IMR-90 (cell line): Measurements from ENCODE around the gene LRRC4C. TPM values are rescaled to one million over a fixed set of nuclear protein-coding genes. Genes with fewer than 3 reads are reported as not detected.

Experiments
- ATAC-seq: fragments of 200-7000 bp; cut with Tn5 transposase; 2 replicates; pipeline ENCODE4 v1.9.1; 2020; ENCODE audit warnings: low read depth, mild to moderate bottlenecking, moderate library complexity
- BruUV-seq: library from RNA; stranded (reverse); fragments of 400-500 nt; replicated peaks from 2 replicates; lab custom pipeline; 2021; lab: Mats Ljungman, UMichigan
- CTCF ChIA-PET: fragments of 300-600 bp; formaldehyde crosslinking; extraction: SDS; loops from one replicate; lab custom pipeline; 2021; ENCODE audit warnings: antibody characterized with exemption; lab: Yijun Ruan, JAX
- POLR2A ChIA-PET: fragments of 300-600 bp; sonication (Branson Sonifier 250); formaldehyde crosslinking; loops from one replicate; lab custom pipeline; 2022; ENCODE audit warnings: antibody characterized with exemption; ENCODE audit not compliant: unreplicated experiment; lab: Charles Lee
- DNase-seq: peaks from one replicate; pipeline ENCODE4 v3.0.0; 2013
- H2AFZ ChIP-seq: replicated peaks from 2 replicates; pipeline ENCODE3; 2013; ENCODE audit warnings: low read length, mild to moderate bottlenecking; ENCODE audit not compliant: poor library complexity
- H2AK5ac ChIP-seq: 2 replicates; pipeline ENCODE4 v1.6.1; 2013; ENCODE audit warnings: low read depth, low read length, inconsistent platforms
- H2AK9ac ChIP-seq: replicated peaks from 2 replicates; pipeline ENCODE3; 2013; ENCODE audit warnings: mild to moderate bottlenecking, low read depth, low read length, moderate library complexity; ENCODE audit not compliant: poor library complexity
- H2BK120ac ChIP-seq: 2 replicates; pipeline ENCODE4 v1.6.1; 2013; ENCODE audit warnings: low read depth, low read length, inconsistent platforms
- H2BK15ac ChIP-seq: 3 replicates; pipeline ENCODE4 v1.6.1; 2013; ENCODE audit warnings: low read depth, low read length, inconsistent platforms
- H2BK20ac ChIP-seq: 2 replicates; pipeline ENCODE4 v1.6.1; 2013; ENCODE audit warnings: low read depth, mild to moderate bottlenecking, inconsistent platforms, low read length, moderate library complexity
- H2BK5ac ChIP-seq: 2 replicates; pipeline ENCODE4 v1.6.1; 2013; ENCODE audit warnings: mild to moderate bottlenecking, low read depth, low read length, inconsistent platforms; ENCODE audit not compliant: poor library complexity, severe bottlenecking
- H3K14ac ChIP-seq: replicated peaks from 2 replicates; pipeline ENCODE4 v1.6.1; 2013; ENCODE audit warnings: low read depth, low read length, inconsistent platforms
- H3K18ac ChIP-seq: 2 replicates; pipeline ENCODE4 v1.6.1; 2013; ENCODE audit warnings: low read depth, low read length, control low read depth
- H3K23ac ChIP-seq: 2 replicates; pipeline ENCODE4 v1.6.1; 2013; ENCODE audit warnings: low read depth, low read length, inconsistent platforms
- H3K27ac ChIP-seq: 2 replicates; pipeline ENCODE4 v1.5.1; 2013; ENCODE audit warnings: mild to moderate bottlenecking, control low read depth, low read length; ENCODE audit not compliant: insufficient read depth
- H3K27me3 ChIP-seq: 2 replicates; pipeline ENCODE4 v1.6.1; 2013; ENCODE audit warnings: low read length; ENCODE audit not compliant: control insufficient read depth, insufficient read depth
- H3K36me3 ChIP-seq: 2 replicates; pipeline ENCODE4 v1.6.1; 2013; ENCODE audit warnings: low read length, mixed read lengths; ENCODE audit not compliant: control insufficient read depth, insufficient read depth
- H3K4ac ChIP-seq: 2 replicates; pipeline ENCODE4 v1.6.1; 2013; ENCODE audit warnings: low read depth, low read length, inconsistent platforms
- H3K4me1 ChIP-seq: 2 replicates; pipeline ENCODE4 v1.6.1; 2013; ENCODE audit warnings: low read length, mixed read lengths; ENCODE audit not compliant: control insufficient read depth, insufficient read depth
- H3K4me2 ChIP-seq: 2 replicates; pipeline ENCODE4 v1.6.1; 2013; ENCODE audit warnings: low read depth, mild to moderate bottlenecking, control low read depth, low read length, moderate library complexity
- H3K4me3 ChIP-seq: 2 replicates; pipeline ENCODE4 v1.5.1; 2013; ENCODE audit warnings: low read depth, mild to moderate bottlenecking, control low read depth, low read length, moderate library complexity; ENCODE audit not compliant: insufficient read depth
- H3K56ac ChIP-seq: 2 replicates; pipeline ENCODE4 v1.6.1; 2013; ENCODE audit warnings: low read length, inconsistent platforms; ENCODE audit not compliant: insufficient read depth; ENCODE audit errors: extremely low read depth
- H3K79me1 ChIP-seq, 2 experiments: 2 replicates each; pipeline ENCODE4 v1.6.1; 2013; ENCODE audit warnings: low read length in 2 of 2, inconsistent platforms in 1 of 2, low read depth in 1 of 2
- H3K9ac ChIP-seq: 2 replicates; pipeline ENCODE4 v1.6.1; 2013; ENCODE audit warnings: low read depth, low read length, control low read depth
- H3K9me1 ChIP-seq: 2 replicates; pipeline ENCODE4 v1.6.1; 2013; ENCODE audit warnings: low read length, inconsistent platforms; ENCODE audit not compliant: insufficient read depth
- H3K9me3 ChIP-seq: 2 replicates; pipeline ENCODE4 v1.6.1; 2013; ENCODE audit warnings: low read length; ENCODE audit not compliant: control insufficient read depth, insufficient read depth
- H4K20me1 ChIP-seq: 2 replicates; pipeline ENCODE4 v1.6.1; 2013; ENCODE audit warnings: low read length, inconsistent platforms; ENCODE audit not compliant: insufficient read depth
- H4K5ac ChIP-seq: 2 replicates; pipeline ENCODE4 v1.6.1; 2013; ENCODE audit warnings: mild to moderate bottlenecking, low read depth, low read length, control low read depth
- H4K8ac ChIP-seq, 2 experiments: 2 replicates each; pipeline ENCODE4 v1.6.1; 2013; ENCODE audit warnings: low read depth in 2 of 2, low read length in 2 of 2, control low read depth in 1 of 2, inconsistent platforms in 1 of 2
- H4K91ac ChIP-seq: 2 replicates; pipeline ENCODE4 v1.6.1; 2013; ENCODE audit warnings: low read depth, low read length, inconsistent platforms; ENCODE audit not compliant: insufficient read depth
- BHLHE40 ChIP-seq: fragments of 150-350 bp; IDR thresholded peaks from 2 replicates; pipeline ENCODE4 v1.6.1; 2016; ENCODE audit warnings: mild to moderate bottlenecking, low read depth, low read length
- CEBPB ChIP-seq: IDR thresholded peaks from 2 replicates; pipeline ENCODE4 v1.6.1; 2012; ENCODE audit warnings: low read depth, low read length, improper control_type of control experiment
- CTCF ChIP-seq: conservative IDR thresholded peaks from 2 replicates; pipeline ENCODE4 v1.5.1; 2012; ENCODE audit warnings: mild to moderate bottlenecking, low read depth, low read length, improper control_type of control experiment
- FOS ChIP-seq: fragments of 150-350 bp; IDR thresholded peaks from 2 replicates; pipeline ENCODE4 v1.6.1; 2016; ENCODE audit warnings: low read depth, low read length
- MAFK ChIP-seq: IDR thresholded peaks from 2 replicates; pipeline ENCODE4 v1.6.1; 2012; ENCODE audit warnings: low read depth, low read length, improper control_type of control experiment
- MAZ ChIP-seq: IDR thresholded peaks from 2 replicates; pipeline ENCODE4 v1.6.1; 2012; ENCODE audit warnings: low read depth, mild to moderate bottlenecking, low read length, improper control_type of control experiment, moderate library complexity, borderline replicate concordance
- MXI1 ChIP-seq: IDR thresholded peaks from 2 replicates; pipeline ENCODE4 v1.6.1; 2012; ENCODE audit warnings: low read depth, mild to moderate bottlenecking, low read length, moderate library complexity, borderline replicate concordance
- RAD21 ChIP-seq: IDR thresholded peaks from 2 replicates; pipeline ENCODE4 v1.6.1; 2012; ENCODE audit warnings: low read length, improper control_type of control experiment
- RCOR1 ChIP-seq: IDR thresholded peaks from 2 replicates; pipeline ENCODE4 v1.6.1; 2012; ENCODE audit warnings: mild to moderate bottlenecking, low read length, improper control_type of control experiment; ENCODE audit not compliant: insufficient replicate concordance
- RFX5 ChIP-seq: IDR thresholded peaks from 2 replicates; pipeline ENCODE4 v1.8.0; 2012; ENCODE audit warnings: low read depth, mild to moderate bottlenecking, low read length, moderate library complexity
- SMC3 ChIP-seq: fragments of 150-350 bp; IDR thresholded peaks from 2 replicates; pipeline ENCODE4 v1.6.1; 2016; ENCODE audit warnings: low read depth, mild to moderate bottlenecking, antibody characterized with exemption, low read length, moderate library complexity
- USF2 ChIP-seq: fragments of 150-350 bp; IDR thresholded peaks from 2 replicates; pipeline ENCODE4 v1.6.1; 2017; ENCODE audit warnings: mild to moderate bottlenecking, antibody characterized with exemption, low read length, low read depth
- WGBS, 2 experiments: methylation state at CpG; one replicate each; pipeline versions ENCODE4 v1.1.5 to v1.1.7; 2013; ENCODE audit warnings: missing lambda C conversion rate in 2 of 2; ENCODE audit not compliant: insufficient read length in 1 of 2; ENCODE audit errors: extremely low coverage in 2 of 2; 5-methylcytosine and 5-hydroxymethylcytosine counted together
- dilution Hi-C: fragments of 300-500 bp; cut with HindIII; formaldehyde crosslinking; loops from one replicate; pipeline ENCODE4 v1.14.3; 2018; ENCODE audit warnings: low sequenced_read_pairs; ENCODE audit not compliant: unreplicated experiment
- in situ Hi-C: fragments of 300-500 bp; cut with MboI; formaldehyde crosslinking; loops from 3 replicates; pipeline ENCODE4 v1.14.3; 2019; ENCODE audit warnings: low sequenced_read_pairs, inconsistent platforms, mixed read lengths
- intact Hi-C: fragments of 100-400 bp; cut with micrococcal nuclease; formaldehyde crosslinking; loops from 2 replicates; pipeline ENCODE4 v1.10.0; 2022
- polyA plus RNA-seq, 3 experiments: library from polyadenylated mRNA; depleted of rRNA; stranded (reverse); fragments of >200 nt; gene quantifications; 2 replicates each; pipeline ENCODE4 v1.2.3, GENCODE V29; 2012; ENCODE audit warnings: low replicate concordance in 1 of 3
- total RNA-seq: library from RNA; depleted of rRNA; stranded (reverse); fragments of >200 nt; gene quantifications from 2 replicates; pipeline ENCODE4 v1.2.3, GENCODE V29; 2012

Gene LRRC4C
- total and polyA plus RNA-seq, 2 of the 4 experiments (the other 2 are of a cell fraction): under 0.01 to 0.03 TPM

- Histone ChIP-seq H3K9me3 (peaks cover 4% of the 10 kb centered on the region; the same call in 1 of the 2 replicates), H4K5ac (no peak overlapping the region), H3K18ac (no peak overlapping the region), H3K23ac (no peak overlapping the region), H3K27me3 (no peaks in the 10 kb centered on the region), H3K14ac (no peak overlapping the region), H3K9me1 (no peaks in the 10 kb centered on the region), H3K4me1 (no peaks in the 10 kb centered on the region), H3K4ac (no peak overlapping the region), H3K4me2 (no peak overlapping the region), H2BK20ac (no peak overlapping the region), H2AFZ (no peak overlapping the region), H3K79me1 (no peaks in the 10 kb centered on the region), H2AK5ac (no peak overlapping the region), H4K8ac (no peak overlapping the region), H3K56ac (no peak overlapping the region), H2AK9ac (no peak overlapping the region), H4K91ac (no peak overlapping the region), H2BK5ac (no peak overlapping the region), H2BK120ac (no peak overlapping the region), H2BK15ac (no peak overlapping the region), H3K4me3 (no peak overlapping the region), H4K20me1 (no peaks in the 10 kb centered on the region), H3K27ac (no peak overlapping the region), H3K9ac (no peak overlapping the region), H3K36me3 (no peaks in the 10 kb centered on the region)
- BruUV-seq: no TSS peak
- ChIA-PET POLR2A (interaction anchor here (0.7 kb wide), 1 partner anchor 9 kb away, joined by 3 read pairs; no protein-coding TSS in a partner anchor), CTCF (no interaction called here)
- ATAC-seq (no peak), DNase-seq (no peak)
- WGBS, 2 experiments: no CpG with 5 or more reads among the region's 1 CpG
- in situ Hi-C loops (no loop called here), dilution Hi-C loops (no loop called here), intact Hi-C loops (no loop called here)
- TF ChIP-seq USF2 (no peak), SMC3 (no peak), MXI1 (no peak), CEBPB (no peak), RCOR1 (no peak), RFX5 (no peak), MAFK (no peak), RAD21 (no peak), BHLHE40 (no peak), MAZ (no peak), FOS (no peak), CTCF (no peak)
Measured at GRCh38 chr11:41508121-41508520, 48.7 kb upstream of the LRRC4C start.
